GM19238 (cell line): ENCODE data around the gene IBSP.

Source experiments
- DNase-seq: peaks from one replicate; pipeline ENCODE4 v3.0.0; 2011; ENCODE audit warnings: low spot score; ENCODE audit not compliant: insufficient read length

The IBSP gene

DNA sequence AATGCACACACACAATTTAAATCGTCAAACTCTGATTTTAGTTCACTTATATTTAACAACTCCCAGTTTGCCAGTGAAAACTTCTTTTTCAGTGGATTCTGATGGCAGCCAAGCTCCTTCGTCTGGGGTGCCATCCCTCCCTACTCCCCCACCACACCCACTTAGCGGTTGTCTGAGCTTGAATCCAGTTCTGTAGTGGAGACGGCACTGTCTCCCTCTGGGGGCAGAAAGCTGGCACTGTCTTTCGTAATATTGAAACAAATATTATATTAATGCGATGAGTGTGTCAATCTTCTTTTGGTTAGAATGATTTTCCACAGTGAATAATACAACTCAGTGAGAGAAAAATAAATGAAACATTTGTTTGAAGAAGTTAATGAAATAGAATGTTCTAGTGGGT is 38.9 kb downstream of the IBSP start:
- no peak for DNase-seq

DNA sequence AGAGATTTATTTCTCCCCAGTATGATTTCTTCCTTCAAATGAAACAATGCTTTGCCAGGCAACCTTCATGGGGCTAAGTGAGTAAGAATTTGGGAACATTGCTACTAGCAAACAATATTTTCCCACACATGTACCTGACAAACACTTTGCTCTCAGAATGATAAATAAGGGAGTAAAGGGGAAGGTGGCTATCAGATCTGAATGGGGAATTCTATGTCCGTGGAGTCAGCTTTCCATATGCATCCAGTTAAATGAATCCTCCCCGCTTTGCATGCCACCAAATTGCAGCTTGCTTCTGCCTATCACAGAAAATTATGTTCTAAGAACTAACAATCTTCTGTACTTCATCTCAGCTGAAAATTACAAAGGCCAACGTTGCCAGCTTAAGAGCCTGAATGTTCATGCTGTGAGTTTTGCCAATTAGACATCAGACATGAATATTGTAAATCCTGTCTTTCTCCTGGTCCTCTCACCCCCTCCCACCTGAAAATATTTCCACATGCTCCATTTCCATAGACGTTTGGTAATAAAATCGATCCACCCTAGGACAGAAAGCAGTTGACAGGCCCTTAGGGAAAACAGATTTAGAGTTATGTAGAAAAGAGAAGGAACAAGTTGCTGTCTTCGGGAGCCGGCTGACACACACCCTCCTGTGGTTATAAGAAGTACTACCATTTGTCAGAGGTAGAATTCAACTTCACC is 39.7 kb downstream of the IBSP start:
- DNase-seq = no peak

DNA sequence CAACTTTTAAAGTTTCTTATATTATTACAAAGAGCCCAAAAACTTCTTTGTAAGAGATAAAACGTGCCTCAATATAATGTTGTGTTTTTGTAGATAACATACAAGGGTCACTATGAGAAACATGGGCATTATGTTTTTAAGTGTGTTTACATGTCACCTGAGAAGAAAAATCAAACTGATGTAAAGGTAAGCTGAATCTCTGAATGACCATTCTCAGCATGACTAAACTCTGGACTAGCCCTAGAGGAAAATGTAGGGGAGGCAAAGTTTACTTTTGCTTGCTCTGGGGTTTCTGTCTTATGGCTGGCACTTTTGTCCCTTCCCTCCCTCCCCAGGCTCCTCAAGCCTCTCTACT is 40.2 kb downstream of the IBSP start:
- no peak for DNase-seq

DNA sequence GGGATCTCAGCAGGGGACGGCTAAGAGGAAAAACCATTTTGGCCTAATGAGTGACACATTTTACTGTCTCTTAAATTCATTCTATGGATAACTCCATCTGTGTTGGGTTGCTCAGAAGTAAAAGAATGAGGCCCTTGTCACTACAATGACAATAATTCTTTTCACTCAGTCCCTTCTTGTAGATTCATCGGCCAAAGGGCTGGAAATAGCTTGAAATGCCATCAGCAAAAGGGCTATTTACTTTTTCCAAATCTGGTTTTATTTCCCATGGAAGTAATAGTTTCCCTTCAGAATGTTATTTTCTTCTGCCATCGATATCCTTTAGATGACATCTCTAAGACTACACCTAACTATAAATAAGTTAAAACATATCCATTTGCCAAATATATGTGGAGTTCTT is 40.8 kb downstream of the IBSP start:
- no peak for DNase-seq

DNA sequence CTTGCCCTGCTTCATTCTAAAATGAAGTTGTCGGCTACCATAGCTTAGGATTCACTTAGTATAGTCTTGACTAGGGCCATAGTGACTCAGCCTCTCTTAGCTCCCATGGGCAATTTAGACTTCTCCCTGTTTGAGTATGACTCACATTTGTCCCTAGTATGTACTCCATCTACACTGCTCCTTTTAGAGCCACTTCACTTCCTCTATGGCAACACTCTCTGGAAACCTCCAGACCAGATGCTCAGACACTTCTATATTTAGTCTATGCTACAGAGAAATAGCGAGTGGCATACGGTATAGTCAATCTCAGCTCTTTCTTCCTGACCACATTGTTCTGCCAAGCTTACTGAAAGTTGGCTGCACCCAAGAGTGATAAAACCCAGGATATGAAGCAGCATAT is 44.6 kb downstream of the IBSP start:
- DNase-seq = no peak

DNA sequence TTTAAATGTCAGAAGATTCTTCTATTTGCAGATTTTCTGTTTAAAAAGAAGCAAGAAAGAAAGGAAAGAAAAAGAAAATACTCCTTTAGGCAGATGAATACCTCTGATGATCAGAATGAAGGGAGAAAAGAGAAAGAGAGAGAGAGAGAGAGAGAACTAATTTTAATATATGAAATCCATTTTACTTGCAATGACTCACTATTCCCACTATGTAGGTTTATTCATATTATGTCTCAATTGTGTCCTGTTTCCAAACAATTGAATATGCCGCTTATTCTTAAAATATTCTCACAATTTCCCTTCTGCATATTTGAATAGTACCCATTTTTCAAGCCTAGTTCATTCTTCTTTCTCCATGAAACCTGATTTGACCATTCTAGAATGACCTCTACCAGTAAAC is 45.1 kb downstream of the IBSP start:
- DNase-seq = no peak

DNA sequence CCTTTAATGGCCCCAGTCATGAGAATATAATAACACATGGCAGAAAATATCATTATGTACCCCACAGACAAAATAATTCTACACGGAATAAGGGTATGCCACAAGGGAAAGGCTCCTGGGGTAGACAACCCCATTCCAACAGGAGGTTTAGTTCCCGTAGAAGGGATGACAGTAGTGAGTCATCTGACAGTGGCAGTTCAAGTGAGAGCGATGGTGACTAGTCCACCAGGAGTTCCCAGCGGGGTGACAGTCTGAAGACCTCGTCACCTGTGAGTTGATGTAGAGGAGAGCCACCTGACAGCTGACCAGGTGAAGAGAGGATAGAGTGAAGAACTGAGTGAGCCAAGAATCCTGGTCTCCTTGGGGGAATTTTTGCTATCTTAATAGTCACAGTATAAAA is 46.9 kb downstream of the IBSP start:
- DNase-seq = no peak

DNA sequence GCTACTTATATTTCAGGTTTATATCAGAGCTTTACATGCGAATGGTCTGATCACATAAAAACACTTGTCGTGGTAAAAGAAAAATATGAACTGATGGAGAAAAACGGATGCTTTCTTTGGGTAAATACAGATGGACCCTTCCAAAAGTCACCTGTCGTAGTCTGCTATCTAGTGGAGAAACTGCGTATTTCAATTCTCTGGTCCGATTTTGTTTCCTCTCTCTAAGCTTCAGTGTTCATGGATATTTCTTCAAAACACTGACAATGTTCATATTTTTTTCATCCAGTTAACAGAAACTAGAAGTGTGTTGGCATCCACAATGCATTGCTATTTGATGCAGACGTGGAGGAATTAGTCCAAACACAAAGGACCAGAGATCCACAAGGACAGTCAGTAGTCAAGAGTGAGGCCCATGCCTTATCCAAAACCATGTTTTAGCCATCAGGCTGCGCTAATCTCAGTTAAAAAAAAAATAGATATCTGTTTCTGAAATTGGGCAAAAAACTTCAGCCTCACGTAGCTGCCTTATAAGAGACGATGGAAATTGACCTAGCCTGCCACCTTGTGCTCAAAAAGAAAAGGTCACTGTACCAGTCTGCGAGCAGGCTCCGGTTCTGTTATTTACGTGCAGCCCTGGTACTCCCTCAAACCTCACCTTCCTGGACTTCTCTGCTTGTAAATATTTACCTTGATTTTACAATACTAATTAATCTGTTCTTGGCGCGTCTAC is 49.4 kb downstream of the IBSP start:
- DNase-seq = peak; percentile 11

DNA sequence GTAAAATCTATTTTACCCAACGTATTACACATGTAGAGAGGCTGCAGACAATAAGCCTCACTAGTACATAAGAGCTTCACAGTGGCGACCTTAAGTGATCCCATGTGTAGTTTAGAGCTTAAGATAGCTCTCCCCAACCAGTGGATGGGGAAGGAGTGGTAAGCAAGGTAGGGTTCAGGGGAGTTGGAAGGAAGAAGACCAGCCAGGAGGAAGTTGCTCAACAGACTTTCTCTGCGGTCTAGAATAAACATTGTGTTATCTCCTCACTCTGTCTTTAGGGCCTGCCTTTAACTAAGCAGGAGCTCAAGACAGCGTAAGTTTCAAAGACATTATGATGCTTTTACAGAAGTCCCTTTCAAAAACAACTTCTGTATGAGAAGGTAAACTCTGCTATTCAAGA is 50.3 kb downstream of the IBSP start:
- no peak for DNase-seq

DNA sequence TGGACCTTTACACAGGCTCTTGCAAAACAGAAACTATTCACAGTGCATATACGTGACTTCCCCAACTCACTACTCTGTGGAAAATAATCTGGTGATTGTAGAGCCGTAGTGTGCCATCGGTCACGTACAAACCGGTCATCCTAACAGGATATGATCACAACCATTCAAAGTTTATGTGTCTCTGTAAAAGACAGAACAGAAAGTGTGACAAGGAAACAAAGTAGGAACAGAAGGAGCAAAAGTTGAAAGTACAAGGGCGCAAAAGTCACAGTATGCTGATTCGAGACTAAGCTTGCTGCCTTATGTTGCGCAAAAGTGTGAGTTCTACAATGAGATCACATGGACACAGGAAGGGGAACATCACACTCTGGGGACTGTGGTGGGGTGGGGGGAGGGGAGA is 52.0 kb downstream of the IBSP start:
- DNase-seq = no peak

DNA sequence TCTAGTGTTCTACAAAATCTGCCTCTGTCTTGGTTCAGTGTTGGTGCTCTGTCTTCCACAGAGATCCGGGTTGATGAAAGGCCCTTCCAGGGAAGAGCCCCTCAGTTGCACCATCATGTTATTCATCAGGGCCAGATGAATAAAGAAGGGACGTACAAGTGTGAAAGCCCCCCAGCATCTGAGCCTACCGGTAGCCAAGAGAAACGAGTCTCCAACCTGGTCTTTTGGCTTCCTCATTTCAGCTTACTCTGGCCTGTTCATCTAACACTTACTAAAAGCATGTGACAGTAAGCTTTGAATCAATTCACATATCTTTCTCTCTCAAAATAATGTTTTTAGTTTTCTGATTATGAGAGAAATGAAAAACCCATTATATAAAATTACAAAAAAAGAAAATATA is 52.6 kb downstream of the IBSP start:
- DNase-seq = no peak

DNA sequence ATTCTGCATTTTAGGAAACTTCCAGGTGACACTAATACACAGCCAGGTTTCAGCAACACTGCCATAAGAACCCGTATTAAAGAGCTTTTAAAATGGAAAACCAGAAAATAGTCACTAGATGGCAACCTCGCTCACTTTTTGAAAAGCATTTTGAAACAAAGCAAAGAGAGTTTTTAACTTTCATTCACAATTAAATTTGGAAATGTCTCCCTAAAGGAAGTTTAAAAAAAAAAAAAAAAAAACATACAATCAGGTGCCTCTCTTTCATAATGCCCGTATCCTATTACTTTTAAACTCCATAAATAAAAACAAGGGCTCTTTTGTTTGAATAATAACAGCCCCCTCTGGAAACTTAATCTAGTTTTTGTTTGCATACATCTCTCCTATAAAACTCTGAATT is 53.8 kb downstream of the IBSP start:
- no peak for DNase-seq

DNA sequence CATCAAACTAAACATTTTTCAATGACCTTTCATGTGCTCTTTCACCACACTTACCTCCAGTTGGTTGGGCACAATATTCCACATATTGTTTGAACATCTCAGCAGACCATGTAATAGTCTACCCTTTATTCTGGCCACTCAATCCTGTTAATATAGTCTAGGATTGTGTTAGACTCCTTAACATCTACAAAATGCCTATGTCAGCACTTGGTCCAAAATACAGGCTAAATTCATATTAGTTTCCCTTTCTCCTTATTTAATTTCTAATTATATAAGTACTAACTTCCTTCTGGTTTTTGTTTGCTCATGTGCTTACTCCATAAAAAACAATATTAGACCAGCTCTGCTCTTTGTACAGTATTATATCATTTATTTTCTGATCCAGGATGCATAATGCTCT is 54.5 kb downstream of the IBSP start:
- DNase-seq = no peak

DNA sequence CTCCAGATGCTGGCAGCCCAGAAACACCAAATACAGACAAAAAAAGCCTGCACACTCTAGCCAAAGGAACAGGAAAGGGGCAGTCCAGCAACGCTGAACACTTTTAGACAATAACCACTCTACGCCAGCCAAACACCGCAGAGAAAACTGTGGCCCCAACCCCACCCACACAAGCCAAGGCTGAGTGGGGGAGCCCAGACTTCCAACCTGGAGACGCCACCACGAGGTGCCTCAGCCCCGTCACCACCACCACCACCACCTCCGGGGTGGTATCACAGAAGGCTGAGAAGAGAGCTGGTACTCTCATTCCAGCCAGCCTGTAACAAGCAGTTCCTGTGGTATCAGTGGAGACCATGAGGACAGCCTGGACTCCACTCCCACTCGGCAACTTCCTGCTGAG is 56.2 kb downstream of the IBSP start:
- DNase-seq = no peak

DNA sequence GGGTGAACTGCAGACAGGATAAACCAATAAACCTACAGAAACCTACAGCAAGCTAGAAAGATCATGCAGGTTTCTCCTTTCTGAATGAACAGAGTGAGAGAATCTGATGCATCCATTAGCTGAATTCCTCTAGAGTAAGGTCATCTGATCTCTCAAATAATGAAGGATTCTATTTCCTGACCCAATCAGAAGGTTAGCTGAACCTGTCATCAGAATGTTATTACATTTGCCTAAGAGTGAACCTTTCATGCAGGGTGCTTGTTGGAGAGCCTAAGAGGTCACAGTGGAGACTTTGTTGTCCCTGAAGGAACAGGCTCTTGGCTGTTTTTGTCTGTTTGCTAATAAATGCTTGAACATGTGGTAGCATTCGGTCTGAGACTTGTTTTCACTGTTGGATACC is 57.5 kb downstream of the IBSP start:
- DNase-seq = no peak

DNA sequence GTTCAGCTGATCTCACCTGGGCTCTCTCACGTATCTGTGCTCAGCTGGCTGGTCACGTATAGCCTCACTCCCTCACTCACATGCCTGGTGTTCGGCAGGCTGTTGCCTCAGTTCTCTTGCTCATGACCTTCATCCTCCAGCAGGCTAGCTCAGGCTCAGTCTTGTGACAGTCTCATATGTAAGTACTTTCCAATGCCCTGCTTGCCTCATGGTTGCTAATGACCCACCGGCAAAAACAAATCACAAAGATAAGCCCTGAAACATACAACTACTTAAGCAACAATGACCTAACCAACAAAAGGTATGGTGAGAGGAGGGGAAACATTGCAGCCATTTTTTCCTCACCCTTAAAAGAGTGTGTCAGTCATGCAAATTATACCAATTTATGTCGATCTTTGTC is 58.4 kb downstream of the IBSP start:
- DNase-seq = no peak
